HepG2 (cell line): ENCODE data around the gene ICE2. TPM values are rescaled to one million over a fixed set of nuclear protein-coding genes. Genes with fewer than 3 reads are reported as not detected.

Experiments used
- CEBPZ ChIP-seq: IDR thresholded peaks from 2 replicates; pipeline ENCODE4 v1.6.1; 2012; ENCODE audit warnings: low read length, improper control_type of control experiment
- GPBP1L1 ChIP-seq: sonication (generic); formaldehyde crosslinking; IDR thresholded peaks from 2 replicates; pipeline ENCODE4 v1.5.0; 2020; ENCODE audit warnings: mild to moderate bottlenecking, missing genetic modification reagents
- KAT7 ChIP-seq: IDR thresholded peaks from 2 replicates; pipeline ENCODE4 v1.6.1; 2018; ENCODE audit warnings: borderline replicate concordance, missing compliant biosample characterization
- ZMYM2 ChIP-seq: sonication (generic); formaldehyde crosslinking; IDR thresholded peaks from 2 replicates; pipeline ENCODE4 v1.8.0; 2022; ENCODE audit warnings: mild to moderate bottlenecking, missing genetic modification reagents
- ZNF138 ChIP-seq: sonication (generic); formaldehyde crosslinking; IDR thresholded peaks from 2 replicates; pipeline ENCODE4 v1.5.0; 2020; ENCODE audit warnings: mild to moderate bottlenecking, low read depth, missing genetic modification reagents
- ZNF30 ChIP-seq: sonication (generic); formaldehyde crosslinking; IDR thresholded peaks from 2 replicates; pipeline ENCODE4 v1.5.0; 2020; ENCODE audit warnings: mild to moderate bottlenecking, missing genetic modification reagents
- ZNF34 ChIP-seq: sonication (generic); formaldehyde crosslinking; IDR thresholded peaks from 2 replicates; pipeline ENCODE4 v1.4.0; 2020; ENCODE audit warnings: mild to moderate bottlenecking, missing genetic modification reagents, borderline replicate concordance
- ZNF687 ChIP-seq: sonication (generic); formaldehyde crosslinking; IDR thresholded peaks from 2 replicates; pipeline ENCODE4 v1.5.1; 2020; ENCODE audit warnings: mild to moderate bottlenecking, missing genetic modification reagents, moderate library complexity
- ZNF891 ChIP-seq: sonication (generic); formaldehyde crosslinking; IDR thresholded peaks from 2 replicates; pipeline ENCODE4 v1.5.0; 2020; ENCODE audit warnings: mild to moderate bottlenecking, missing genetic modification reagents
- polyA plus RNA-seq, 8 experiments: library from polyadenylated mRNA; depleted of rRNA in 3 of 8; stranded (reverse) in 7 of 8; unstranded in 1 of 8; fragments of >200 nt; fragmentation: Illumina TruSeq in 4 of 8; extraction: Trizol in 4 of 8; gene quantifications; 2 replicates each; pipeline versions ENCODE4 v1.2.1 to v1.2.3, GENCODE V29; 2011 to 2016; ENCODE audit warnings: low read depth in 4 of 8, missing spikeins in 1 of 8, mixed read lengths in 1 of 8; ENCODE audit not compliant: insufficient read depth in 1 of 8
- total RNA-seq, 5 experiments: library from RNA; depleted of rRNA; stranded (reverse); fragments of >200 nt; fragmentation: Illumina TruSeq; extraction: Trizol; gene quantifications; 2 replicates each; pipeline ENCODE4 v1.2.3, GENCODE V29; 2016; ENCODE audit warnings: low read depth in 1 of 5
- TF ChIP-seq, protein P1 (sequence below): sonication (generic); formaldehyde crosslinking; IDR thresholded peaks from 2 replicates; pipeline ENCODE4 v1.5.0; 2020; ENCODE audit warnings: mild to moderate bottlenecking, missing genetic modification reagents, moderate library complexity

Gene ICE2
- total and polyA plus RNA-seq, 2 of the 13 experiments (the other 11 are each of a cell fraction or from before 2014, with no cell fraction given): 24.8 to 26.4 TPM

DNA sequence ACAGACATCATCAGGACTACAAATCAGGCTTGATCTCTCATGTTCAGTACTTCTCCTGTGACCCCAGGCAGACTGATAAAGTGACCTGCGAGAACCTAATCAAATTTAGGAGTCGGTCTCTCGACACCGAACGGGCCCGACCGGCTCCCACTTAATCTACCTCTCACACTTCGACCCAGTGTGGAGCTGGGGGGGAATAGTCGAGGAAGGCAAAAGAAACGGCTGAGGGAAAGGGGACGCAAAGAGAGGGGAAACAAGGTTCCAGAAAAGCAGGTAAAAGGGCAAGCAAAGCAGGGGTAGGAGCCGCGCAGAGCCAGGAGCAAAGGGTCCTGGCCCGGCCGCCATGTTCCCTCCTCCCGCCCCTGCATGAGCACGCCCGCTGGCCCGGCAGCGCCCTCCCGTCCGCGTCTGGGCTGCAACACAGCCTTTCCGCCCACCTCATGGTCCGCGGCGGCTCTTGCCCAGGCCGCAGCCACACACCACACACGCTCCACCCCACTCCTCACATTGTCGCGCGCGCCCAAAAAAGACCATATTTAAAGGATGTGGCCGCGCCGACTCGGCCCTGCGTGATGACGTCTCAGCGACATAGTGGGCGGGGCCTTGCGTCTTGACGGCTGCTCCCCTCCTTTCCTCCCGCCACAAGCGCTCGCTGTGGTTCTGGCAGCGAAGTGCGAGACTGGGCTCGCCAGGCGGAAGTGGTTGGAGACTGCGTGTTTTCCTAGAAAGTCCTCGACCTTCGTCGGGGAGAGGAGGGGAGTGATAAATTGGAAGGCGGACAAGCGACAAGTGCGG lies at the start of gene ICE2 (continued):
- no peak for TF ChIP-seq GPBP1L1 (CRISPR knock-in tag)
- TF ChIP-seq KAT7 (CRISPR knock-in tag): peak; percentile 86; the same call in 1 of the 2 replicates
- TF ChIP-seq, protein P1, sequence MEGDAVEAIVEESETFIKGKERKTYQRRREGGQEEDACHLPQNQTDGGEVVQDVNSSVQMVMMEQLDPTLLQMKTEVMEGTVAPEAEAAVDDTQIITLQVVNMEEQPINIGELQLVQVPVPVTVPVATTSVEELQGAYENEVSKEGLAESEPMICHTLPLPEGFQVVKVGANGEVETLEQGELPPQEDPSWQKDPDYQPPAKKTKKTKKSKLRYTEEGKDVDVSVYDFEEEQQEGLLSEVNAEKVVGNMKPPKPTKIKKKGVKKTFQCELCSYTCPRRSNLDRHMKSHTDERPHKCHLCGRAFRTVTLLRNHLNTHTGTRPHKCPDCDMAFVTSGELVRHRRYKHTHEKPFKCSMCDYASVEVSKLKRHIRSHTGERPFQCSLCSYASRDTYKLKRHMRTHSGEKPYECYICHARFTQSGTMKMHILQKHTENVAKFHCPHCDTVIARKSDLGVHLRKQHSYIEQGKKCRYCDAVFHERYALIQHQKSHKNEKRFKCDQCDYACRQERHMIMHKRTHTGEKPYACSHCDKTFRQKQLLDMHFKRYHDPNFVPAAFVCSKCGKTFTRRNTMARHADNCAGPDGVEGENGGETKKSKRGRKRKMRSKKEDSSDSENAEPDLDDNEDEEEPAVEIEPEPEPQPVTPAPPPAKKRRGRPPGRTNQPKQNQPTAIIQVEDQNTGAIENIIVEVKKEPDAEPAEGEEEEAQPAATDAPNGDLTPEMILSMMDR (CRISPR knock-in tag): peak; percentile 57
- TF ChIP-seq ZMYM2 (CRISPR knock-in tag): peak; percentile 95
- TF ChIP-seq ZNF891 (CRISPR knock-in tag): peak; percentile 86
- 0 out of 2 replicates have a peak, but pooled peaks have one; percentile 18 for TF ChIP-seq ZNF138 (CRISPR knock-in tag)
- peak; percentile 80 for TF ChIP-seq ZNF30 (CRISPR knock-in tag)
- peak; percentile 76; the same call in 1 of the 2 replicates for TF ChIP-seq ZNF34 (CRISPR knock-in tag)
- TF ChIP-seq ZNF687: peak; percentile 99
- no peak for TF ChIP-seq CEBPZ
